GM12892 (cell line): Measurements from ENCODE around the gene FN1. TPM values are rescaled to one million over a fixed set of nuclear protein-coding genes. Genes with fewer than 3 reads are reported as not detected.

Source experiments
- DNase-seq: peaks from one replicate; pipeline ENCODE4 v3.0.0; 2011; ENCODE audit not compliant: insufficient read length
- FAIRE-seq: peaks from 2 replicates; lab custom pipeline; 2011; peaks lifted over from hg19 to GRCh38; lab: Jason Lieb, UNC
- POLR2A ChIP-seq: IDR thresholded peaks from 2 replicates; pipeline ENCODE4 v1.6.1; 2011; ENCODE audit warnings: low read depth, low read length, control low read depth
- POLR2AphosphoS5 ChIP-seq: IDR thresholded peaks from 2 replicates; pipeline ENCODE4 v1.6.1; 2011; ENCODE audit warnings: low read depth, low read length, control low read depth
- TAF1 ChIP-seq: IDR thresholded peaks from 2 replicates; pipeline ENCODE4 v1.6.1; 2011; ENCODE audit warnings: low read depth, mild to moderate bottlenecking, control low read depth, low read length, borderline replicate concordance
- polyA plus RNA-seq: library from polyadenylated mRNA; unstranded; fragments of >200 nt; gene quantifications from one replicate; pipeline ENCODE4 v1.2.1, GENCODE V29; 2012; ENCODE audit warnings: missing spikeins, inconsistent platforms; ENCODE audit not compliant: missing spikeins

Gene FN1
- 2.2 TPM for polyA plus RNA-seq

- TF ChIP-seq TAF1 = no peak
- no peak for TF ChIP-seq POLR2AphosphoS5
- no peak for TF ChIP-seq POLR2A
- FAIRE-seq = no peak
- DNase-seq = peak; percentile 48
These were observed at the start of gene FN1 for GRCh38 chr2:215435870-215436704. FN1 (minus strand) TSS chr2:215436068; CDS start chr2:215435802, 266 bp downstream.

- FAIRE-seq (no peak), DNase-seq (no peak)
- TF ChIP-seq POLR2A (no peak), TAF1 (no peak), POLR2AphosphoS5 (no peak)
These were observed 49.2 kb upstream of the FN1 start for GRCh38 chr2:215485032-215485431.

GRCh38 chr2:215484570-215484969 is 48.7 kb upstream of the FN1 start:
- TF ChIP-seq POLR2AphosphoS5 = no peak
- TF ChIP-seq TAF1 = no peak
- no peak for TF ChIP-seq POLR2A
- DNase-seq (no peak), FAIRE-seq (no peak)

GRCh38 chr2:215483431-215483830 is 47.6 kb upstream of the FN1 start:
- TF ChIP-seq POLR2AphosphoS5 = no peak
- TF ChIP-seq POLR2A = no peak
- no peak for TF ChIP-seq TAF1
- FAIRE-seq (no peak), DNase-seq (no peak)

- TF ChIP-seq POLR2AphosphoS5 = no peak
- TF ChIP-seq TAF1 = no peak
- no peak for DNase-seq
- no peak for FAIRE-seq
These were observed 43.8 kb upstream of the FN1 start for GRCh38 chr2:215479536-215480240.

GRCh38 chr2:215479121-215479520 is 43.3 kb upstream of the FN1 start:
- DNase-seq (no peak), FAIRE-seq (no peak)
- TF ChIP-seq POLR2AphosphoS5 (no peak), TAF1 (no peak), POLR2A (no peak)

- no peak for DNase-seq
- TF ChIP-seq POLR2A (no peak), TAF1 (no peak), POLR2AphosphoS5 (no peak)
- no peak for FAIRE-seq
These were observed 40.6 kb upstream of the FN1 start for GRCh38 chr2:215476424-215476823.

GRCh38 chr2:215466097-215466909 is 30.4 kb upstream of the FN1 start:
- FAIRE-seq = no peak
- TF ChIP-seq TAF1 = no peak
- no peak for TF ChIP-seq POLR2AphosphoS5
- no peak for TF ChIP-seq POLR2A
- no peak for DNase-seq

- FAIRE-seq (no peak), DNase-seq (no peak)
- TF ChIP-seq POLR2AphosphoS5 (no peak), POLR2A (no peak), TAF1 (no peak)
These were observed 29.4 kb upstream of the FN1 start for GRCh38 chr2:215465256-215465655.

GRCh38 chr2:215461836-215462532 is 26.1 kb upstream of the FN1 start:
- TF ChIP-seq POLR2A (no peak), POLR2AphosphoS5 (no peak), TAF1 (no peak)
- FAIRE-seq (no peak), DNase-seq (no peak)

- no peak for FAIRE-seq
- no peak for TF ChIP-seq TAF1
- no peak for TF ChIP-seq POLR2A
- no peak for TF ChIP-seq POLR2AphosphoS5
- DNase-seq = no peak
These were observed 25.0 kb upstream of the FN1 start for GRCh38 chr2:215460682-215461382.
